HCT116 (cell line): Measurements from ENCODE around the gene SKIC3. TPM values are rescaled to one million over a fixed set of nuclear protein-coding genes. Genes with fewer than 3 reads are reported as not detected.

ENCODE experiments used
- ATAC-seq: fragments of 200-7000 bp; cut with Tn5 transposase; 2 replicates; pipeline ENCODE4 v1.9.1; 2020; ENCODE audit warnings: mild to moderate bottlenecking, moderate library complexity
- BruUV-seq: library from RNA; stranded (reverse); fragments of 400-500 nt; replicated peaks from 2 replicates; lab custom pipeline; 2021; lab: Mats Ljungman, UMichigan
- CTCF ChIA-PET: fragments of 300-600 bp; sonication (Branson Sonifier 250); formaldehyde crosslinking; loops from one replicate; lab custom pipeline; 2021; ENCODE audit warnings: antibody characterized with exemption; lab: Charles Lee
- POLR2A ChIA-PET: fragments of 300-600, 350-600 bp; sonication (Branson Sonifier 250); formaldehyde crosslinking; loops from one replicate; lab custom pipeline; 2021; ENCODE audit warnings: antibody characterized with exemption; lab: Charles Lee
- RAD21 ChIA-PET, 2 experiments: fragments of 300-600 bp; sonication (Branson Sonifier 250); formaldehyde crosslinking; loops; one replicate each; lab custom pipeline; 2023; ENCODE audit warnings: low total read pairs in 2 of 2; ENCODE audit not compliant: uncharacterized antibody in 2 of 2, unreplicated experiment in 2 of 2, low non-redundant PET in 1 of 2; lab: Charles Lee
- DNase-seq: peaks from one replicate; pipeline ENCODE4 v3.0.0-alpha.2; 2010; ENCODE audit warnings: low read depth, low spot score
- H2AFZ ChIP-seq: fragments of 200-600 bp; shearing (Covaris generic), sonication (generic); 2 replicates; pipeline ENCODE4 v1.6.1; 2017; ENCODE audit warnings: low read depth, mixed run types, mixed read lengths, antibody characterized with exemption, low read length; ENCODE audit not compliant: poor library complexity, severe bottlenecking
- H3K27ac ChIP-seq: 2 replicates; pipeline ENCODE4 v1.5.1; 2012; ENCODE audit warnings: low read depth, low read length
- H3K27me3 ChIP-seq: fragments of 200-600 bp; sonication (generic); 2 replicates; pipeline ENCODE4 v1.6.1; 2016; ENCODE audit warnings: mixed run types, low read length, mixed read lengths; ENCODE audit not compliant: insufficient read depth
- H3K36me3 ChIP-seq, 2 experiments: fragments of 200-500 bp in 1 of 2; fragments of 200-600 bp in 1 of 2; sonication (Bioruptor generic) in 1 of 2; sonication (generic) in 1 of 2; 2 replicates each; pipeline versions ENCODE4 v1.5.1 to v1.6.1; 2014 to 2016; ENCODE audit warnings: low read length in 2 of 2, inconsistent platforms in 1 of 2, mixed read lengths in 1 of 2, mixed run types in 1 of 2; ENCODE audit not compliant: insufficient read depth in 2 of 2, control insufficient read depth in 1 of 2
- H3K4me1 ChIP-seq, 2 experiments: fragments of 200-600 bp in 1 of 2; sonication (generic) in 1 of 2; 2 replicates each; pipeline versions ENCODE4 v1.5.1 to v1.6.1; 2012 to 2017; ENCODE audit warnings: low read length in 2 of 2, inconsistent platforms in 1 of 2, mild to moderate bottlenecking in 1 of 2, mixed read lengths in 1 of 2, mixed run types in 1 of 2, moderate library complexity in 1 of 2; ENCODE audit not compliant: insufficient read depth in 2 of 2, control insufficient read depth in 1 of 2
- H3K4me2 ChIP-seq: fragments of 200-600 bp; sonication (generic); 2 replicates; pipeline ENCODE4 v1.6.1; 2017; ENCODE audit warnings: mixed run types, low read length, mixed read lengths
- H3K4me3 ChIP-seq, 2 experiments: fragments of 200-600 bp in 1 of 2; sonication (generic) in 1 of 2; replicated peaks in 1 of 2; 2 replicates each; pipeline ENCODE4 v1.5.1; 2011 to 2016; ENCODE audit warnings: low read length in 2 of 2, control low read depth in 1 of 2, low read depth in 1 of 2, mild to moderate bottlenecking in 1 of 2, mixed read lengths in 1 of 2, mixed run types in 1 of 2
- H3K79me2 ChIP-seq: fragments of 200-600 bp; sonication (generic); 2 replicates; pipeline ENCODE4 v1.6.1; 2017; ENCODE audit warnings: mild to moderate bottlenecking, mixed run types, low read length, moderate library complexity, mixed read lengths; ENCODE audit not compliant: insufficient read depth
- H3K9ac ChIP-seq: fragments of 200-600 bp; sonication (generic); 2 replicates; pipeline ENCODE4 v1.6.1; 2016; ENCODE audit warnings: low read length, mixed read lengths
- H3K9me2 ChIP-seq: fragments of 200-600 bp; sonication (generic), shearing (Covaris generic); 2 replicates; pipeline ENCODE4 v1.6.1; 2017; ENCODE audit warnings: mixed run types, mild to moderate bottlenecking, moderate library complexity; ENCODE audit not compliant: insufficient read depth
- H3K9me3 ChIP-seq, 2 experiments: fragments of 200-500 bp in 1 of 2; fragments of 200-600 bp in 1 of 2; sonication (Bioruptor generic) in 1 of 2; sonication (generic) in 1 of 2; 2 replicates each; pipeline ENCODE4 v1.6.1; 2014 to 2017; ENCODE audit warnings: low read length in 2 of 2, mixed read lengths in 2 of 2, inconsistent platforms in 1 of 2, low read depth in 1 of 2, mild to moderate bottlenecking in 1 of 2, mixed run types in 1 of 2, moderate library complexity in 1 of 2; ENCODE audit not compliant: control insufficient read depth in 1 of 2, insufficient read depth in 1 of 2
- H4K20me1 ChIP-seq: fragments of 200-600 bp; sonication (generic), shearing (Covaris generic); 2 replicates; pipeline ENCODE4 v1.6.1; 2017; ENCODE audit warnings: mixed run types, mild to moderate bottlenecking, moderate library complexity; ENCODE audit not compliant: insufficient read depth
- CBX3 ChIP-seq: IDR thresholded peaks from 2 replicates; pipeline ENCODE4 v1.6.1; 2012; ENCODE audit warnings: low read depth
- CEBPB ChIP-seq: IDR thresholded peaks from 2 replicates; pipeline ENCODE4 v1.6.1; 2012; ENCODE audit warnings: low read depth
- CTCF ChIP-seq, 3 experiments: fragments of 200-600 bp in 1 of 3; sonication (generic) in 1 of 3; IDR thresholded peaks in 2 of 3; conservative IDR thresholded peaks in 1 of 3; 2 replicates each; pipeline ENCODE4 v1.5.1; 2012 to 2017; ENCODE audit warnings: low read depth in 2 of 3, low read length in 2 of 3, antibody characterized with exemption in 1 of 3, borderline replicate concordance in 1 of 3, control low read depth in 1 of 3, mild to moderate bottlenecking in 1 of 3, mixed read lengths in 1 of 3, mixed run types in 1 of 3, moderate library complexity in 1 of 3; ENCODE audit not compliant: insufficient read depth in 1 of 3
- ELF1 ChIP-seq: IDR thresholded peaks from 2 replicates; pipeline ENCODE4 v1.6.1; 2012; ENCODE audit warnings: low read depth, borderline replicate concordance
- EZH2phosphoT487 ChIP-seq: fragments of 200-600 bp; IDR thresholded peaks from 2 replicates; pipeline ENCODE4 v1.6.1; 2018; ENCODE audit warnings: antibody characterized with exemption, borderline replicate concordance
- FOSL1 ChIP-seq: IDR thresholded peaks from 2 replicates; pipeline ENCODE4 v1.6.1; 2012; ENCODE audit warnings: low read depth
- JUND ChIP-seq: IDR thresholded peaks from 2 replicates; pipeline ENCODE4 v1.6.1; 2012
- POLR2A ChIP-seq: IDR thresholded peaks from 2 replicates; pipeline ENCODE4 v1.7.0; 2011; ENCODE audit warnings: borderline replicate concordance; ENCODE audit not compliant: insufficient read depth, insufficient read length; ENCODE audit errors: extremely low read depth
- SP1 ChIP-seq: IDR thresholded peaks from 2 replicates; pipeline ENCODE4 v1.6.1; 2012; ENCODE audit warnings: low read depth
- TCF7L2 ChIP-seq: IDR thresholded peaks from 2 replicates; pipeline ENCODE4 v1.7.0; 2011; ENCODE audit warnings: borderline replicate concordance, inconsistent platforms; ENCODE audit not compliant: insufficient read depth, insufficient read length; ENCODE audit errors: extremely low read depth
- ZFX ChIP-seq: fragments of 450-650 bp; IDR thresholded peaks from 2 replicates; pipeline ENCODE4 v1.6.1; 2017
- ZNF274 ChIP-seq: fragments of 200-500 bp; sonication (Bioruptor generic); IDR thresholded peaks from 2 replicates; pipeline ENCODE4 v1.6.1; 2014; ENCODE audit warnings: mild to moderate bottlenecking, low read depth, low read length, inconsistent platforms
- intact Hi-C: fragments of 100-400 bp; cut with micrococcal nuclease; formaldehyde crosslinking; loops from 2 replicates; pipeline ENCODE4 v1.10.0; 2022
- total RNA-seq: library from RNA; stranded (reverse); gene quantifications from one replicate; pipeline ENCODE4 v1.2.1, GENCODE V29; 2021; ENCODE audit not compliant: unreplicated experiment

SKIC3 gene
- total RNA-seq, 1 experiment from 2014 or later = 35.1 TPM

DNA sequence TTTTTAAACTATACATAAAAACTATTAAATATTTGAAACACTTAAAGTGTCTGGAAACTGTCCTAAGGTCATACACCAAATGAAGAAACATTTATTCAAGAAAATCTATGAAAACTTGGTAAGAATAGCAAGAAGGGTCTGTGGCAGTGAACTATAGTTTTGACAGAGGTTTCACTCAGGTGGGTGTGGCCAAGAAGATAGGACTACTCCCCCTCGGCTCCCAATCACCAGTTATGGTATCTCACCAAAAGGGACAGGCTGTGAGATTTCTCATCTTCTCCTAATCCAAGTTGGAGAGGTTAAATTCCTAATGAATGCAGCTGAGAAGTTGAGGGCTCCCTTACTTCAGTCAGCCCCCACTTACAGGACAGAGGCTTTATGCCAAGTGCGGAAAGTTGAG is 3.1 kb upstream of the SKIC3 start:
- ChIA-PET POLR2A (no interaction called here), RAD21 (no interaction called here), CTCF (no interaction called here)
- no peaks in the 10 kb centered on the region for H3K9me2 ChIP-seq
- no peak overlapping the region for H3K27ac ChIP-seq
- H3K79me2 ChIP-seq = peaks cover 31% of the 10 kb centered on the region
- DNase-seq (no peak), ATAC-seq (no peak)
- no TSS peak for BruUV-seq
- H3K4me2 ChIP-seq = no peak overlapping the region
- no peaks in the 10 kb centered on the region for H3K9me3 ChIP-seq
- peaks cover 4 to 16% of the 10 kb centered on the region in 2 experiments; a peak in 3 of 4 replicates for H3K4me1 ChIP-seq
- no peak overlapping the region for H3K9ac ChIP-seq
- no peaks in the 10 kb centered on the region for H3K27me3 ChIP-seq
- no peak overlapping the region for H2AFZ ChIP-seq
- H3K36me3 ChIP-seq = no peaks in the 10 kb centered on the region
- no peak overlapping the region for H3K4me3 ChIP-seq
- no peaks in the 10 kb centered on the region for H4K20me1 ChIP-seq
- TF ChIP-seq EZH2phosphoT487 (no peak), CBX3 (no peak), ZFX (no peak), POLR2A (no peak), ELF1 (no peak), CTCF (IDR thresholded peaks at IDR 0.05 in 2 of 3, conservative IDR thresholded peaks at IDR 0.05 in 1 of 3; ENCODE audit: borderline replicate concordance in 1 of 3, insufficient read depth in 1 of 3, low read depth in 2 of 3, low read length in 2 of 3) (no peak), JUND (no peak), ZNF274 (no peak), SP1 (no peak), TCF7L2 (no peak), FOSL1 (no peak), CEBPB (no peak)
- TF ChIP-seq, all 23 proteins: peak for 0
- intact Hi-C loops = loop anchor here (5.0 kb wide), 1 partner anchor 289 kb away; no protein-coding TSS in a partner anchor
